NCI-H748 treated with DMSO at 0.1 percent for 48 hours (cell line): Measurements from ENCODE around the gene FOXO3B.
"Not testable (repeated sequence)": the region's sequence is repeated elsewhere in the genome, so short reads cannot be mapped to it uniquely, and the experiment has no call there.

Experiments
- DNase-seq: peaks from one replicate; lab custom pipeline; 2025; lab: John Stamatoyannopoulos, UW

The FOXO3B gene

GRCh38 chr17:18650094-18650493 lies 32.0 kb downstream of the FOXO3B start:
- not testable (repeated sequence) for DNase-seq

DNA sequence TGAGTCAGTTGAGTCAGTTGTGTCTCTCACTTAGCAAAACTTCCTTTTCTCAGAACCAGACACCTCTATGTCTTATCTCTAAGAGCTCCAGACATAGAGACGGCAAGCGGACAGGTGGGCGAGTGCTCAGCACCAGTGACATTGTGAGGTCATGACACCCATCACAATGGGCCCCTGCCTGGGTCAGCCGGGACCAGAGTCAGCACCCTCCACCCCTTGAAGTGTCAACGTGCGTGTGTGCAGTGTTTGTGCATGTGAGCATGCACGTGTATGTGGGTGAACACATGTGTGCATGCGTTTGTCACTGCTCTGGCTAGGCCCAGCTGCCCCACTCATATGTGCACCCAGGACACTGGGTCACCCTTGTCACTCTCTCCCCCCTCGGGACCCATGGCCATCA lies 37.8 kb downstream of the FOXO3B start, which contains the start of gene TBC1D28:
Gene TBC1D28 (minus strand): TSS at position 101 of the 400 bp plus-strand sequence. CDS start 3,039 bp downstream, outside the sequence.
- not testable (repeated sequence) for DNase-seq

DNA sequence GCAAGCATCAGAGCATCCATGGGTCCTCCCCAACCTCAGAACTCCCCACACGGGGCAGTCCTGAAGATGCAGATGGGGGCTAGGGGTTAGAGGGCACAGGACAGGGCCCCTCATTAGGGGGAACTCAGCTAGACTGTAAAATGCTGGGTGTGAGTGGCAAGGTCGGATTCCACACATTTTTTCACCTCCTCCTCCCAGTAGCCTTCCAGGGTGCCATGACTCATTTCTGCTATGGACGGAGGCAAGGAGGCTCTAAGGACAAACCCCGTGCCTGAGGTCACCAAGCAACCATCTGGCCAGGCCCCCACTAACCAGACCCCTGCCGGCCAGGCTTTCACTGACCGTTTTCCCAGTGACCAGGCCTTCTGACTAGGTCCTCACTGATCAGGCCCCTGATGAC lies 39.0 kb downstream of the FOXO3B start:
- not testable (repeated sequence) for DNase-seq

GRCh38 chr17:18638357-18638756 lies 43.8 kb downstream of the FOXO3B start:
- DNase-seq, result not testable (repeated sequence)

DNA sequence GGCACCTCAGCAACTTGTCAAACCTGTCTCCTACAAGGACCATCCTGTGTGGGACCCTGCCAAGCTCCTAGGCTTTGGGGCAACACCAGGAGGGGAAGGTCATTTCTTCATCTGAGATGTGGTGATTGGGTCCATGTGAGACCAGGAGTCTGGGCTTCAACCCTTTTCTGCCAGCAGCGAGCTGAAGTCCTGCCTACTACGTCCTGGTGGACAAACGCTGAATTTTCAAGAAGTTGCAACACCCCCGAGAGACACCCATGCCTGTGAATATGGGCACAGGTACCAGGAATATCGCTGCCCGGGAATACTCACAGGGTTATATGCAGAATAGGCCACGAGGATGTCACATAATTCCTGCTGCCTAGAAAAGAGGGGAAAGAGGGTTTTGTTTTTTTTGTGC lies 45.9 kb downstream of the FOXO3B start:
- DNase-seq, result not testable (repeated sequence)

- not testable (repeated sequence) for DNase-seq
Observed at GRCh38 chr17:18635773-18636172, 46.3 kb downstream of the FOXO3B start.

- not testable (repeated sequence) for DNase-seq
Observed at GRCh38 chr17:18634550-18635263, 47.4 kb downstream of the FOXO3B start.
